Naive B cell (primary cell): ENCODE data around the gene SNF8. TPM values are rescaled to one million over a fixed set of nuclear protein-coding genes. Genes with fewer than 3 reads are reported as not detected.
"Not testable (repeated sequence)": the region's sequence is repeated elsewhere in the genome, so short reads cannot be mapped to it uniquely, and the experiment has no call there.

Experiments used
- ATAC-seq, 2 donors: fragments of 150-1000 bp; cut with Tn5 transposase; 2 replicates each; pipeline ENCODE4 v1.10.0; 2021; ENCODE audit warnings: low read depth in 2 of 2, mild to moderate bottlenecking in 2 of 2, moderate library complexity in 2 of 2
- DNase-seq: peaks from one replicate; pipeline ENCODE4 v3.0.0; 2022
- H3K27ac Mint-ChIP-seq, 6 donors: one replicate each; pipeline ENCODE4 v1.8.0; 2020 to 2022; ENCODE audit warnings: mild to moderate bottlenecking in 6 of 6, mixed read lengths in 6 of 6, moderate library complexity in 5 of 6, inconsistent platforms in 2 of 6
- H3K27me3 Mint-ChIP-seq, 3 donors: one replicate each; pipeline ENCODE4 v1.8.0; 2021 to 2022; ENCODE audit warnings: mixed read lengths in 3 of 3, mild to moderate bottlenecking in 1 of 3
- H3K36me3 Mint-ChIP-seq, 2 donors: one replicate each; pipeline ENCODE4 v1.8.0; 2020 to 2022; ENCODE audit warnings: mixed read lengths in 2 of 2, inconsistent platforms in 1 of 2, mild to moderate bottlenecking in 1 of 2
- H3K4me1 Mint-ChIP-seq, 3 donors: one replicate each; pipeline ENCODE4 v1.8.0; 2020 to 2022; ENCODE audit warnings: mixed read lengths in 3 of 3, inconsistent platforms in 1 of 3, mild to moderate bottlenecking in 1 of 3, moderate library complexity in 1 of 3
- H3K4me3 Mint-ChIP-seq, 8 donors: one replicate each; pipeline ENCODE4 v1.8.0; 2020 to 2022; ENCODE audit warnings: mild to moderate bottlenecking in 8 of 8, mixed read lengths in 8 of 8, moderate library complexity in 8 of 8, inconsistent platforms in 2 of 8
- H3K9me3 Mint-ChIP-seq, 7 donors: one replicate each; pipeline ENCODE4 v1.8.0; 2020 to 2022; ENCODE audit warnings: mixed read lengths in 7 of 7, mild to moderate bottlenecking in 5 of 7, inconsistent platforms in 2 of 7, moderate library complexity in 1 of 7
- polyA plus RNA-seq, 6 donors: library from polyadenylated mRNA; unstranded; fragments of 300-500 nt; fragmentation: Illumina TruSeq; gene quantifications; one replicate each; pipeline ENCODE4 v1.2.3, GENCODE V29; 2021; ENCODE audit warnings: low read depth in 6 of 6

The SNF8 gene
- polyA plus RNA-seq, 6 donors from 2014 or later = 92.4 to 140 (median 108) TPM

DNA sequence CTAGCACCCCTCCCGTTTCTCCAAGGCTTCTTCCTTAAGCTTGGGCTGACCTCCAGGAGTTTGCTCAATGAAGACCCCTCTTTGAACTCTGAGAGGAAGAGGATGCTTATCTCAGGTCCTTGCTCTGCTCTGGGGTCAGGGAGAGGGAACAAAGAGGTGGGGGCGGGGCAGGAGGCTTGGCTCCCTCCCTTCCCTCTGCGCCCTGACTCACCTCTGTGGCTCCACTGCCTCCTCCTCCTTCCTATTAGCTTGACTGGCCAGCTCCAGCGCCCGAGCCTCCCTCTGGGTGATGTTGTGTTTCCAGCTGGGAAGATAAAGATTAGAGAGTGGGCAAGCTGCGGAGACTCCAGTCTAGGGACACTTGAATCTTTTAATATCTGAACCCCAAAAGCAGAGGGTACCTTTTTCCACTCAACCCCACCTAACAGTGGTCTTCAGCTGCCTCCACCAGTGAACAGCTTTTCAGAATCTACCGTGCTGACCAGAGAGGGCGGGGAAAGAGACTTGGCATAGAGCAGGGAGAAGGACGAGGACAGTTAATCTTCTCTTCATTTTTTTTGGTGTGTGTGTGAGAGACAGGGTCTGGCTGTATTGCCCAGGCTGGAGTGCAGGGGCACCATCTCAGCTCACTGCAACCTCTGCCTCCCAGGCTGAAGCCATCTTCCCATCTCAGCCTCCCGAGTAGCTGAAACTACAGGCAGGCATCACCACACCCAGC, 17.0 kb upstream of the SNF8 start:
- Mint-ChIP-seq H3K4me1 (peaks cover 0 to 2% (median 0%) of the 10 kb centered on the region in 3 donors), H3K36me3 (no peaks in the 10 kb centered on the region), H3K27ac (no peak overlapping the region), H3K9me3 (no peaks in the 10 kb centered on the region), H3K27me3 (peaks cover 30 to 55% (median 46%) of the 10 kb centered on the region in 3 donors), H3K4me3 (no peak overlapping the region)
- DNase-seq (no peak), ATAC-seq (no peak)

DNA sequence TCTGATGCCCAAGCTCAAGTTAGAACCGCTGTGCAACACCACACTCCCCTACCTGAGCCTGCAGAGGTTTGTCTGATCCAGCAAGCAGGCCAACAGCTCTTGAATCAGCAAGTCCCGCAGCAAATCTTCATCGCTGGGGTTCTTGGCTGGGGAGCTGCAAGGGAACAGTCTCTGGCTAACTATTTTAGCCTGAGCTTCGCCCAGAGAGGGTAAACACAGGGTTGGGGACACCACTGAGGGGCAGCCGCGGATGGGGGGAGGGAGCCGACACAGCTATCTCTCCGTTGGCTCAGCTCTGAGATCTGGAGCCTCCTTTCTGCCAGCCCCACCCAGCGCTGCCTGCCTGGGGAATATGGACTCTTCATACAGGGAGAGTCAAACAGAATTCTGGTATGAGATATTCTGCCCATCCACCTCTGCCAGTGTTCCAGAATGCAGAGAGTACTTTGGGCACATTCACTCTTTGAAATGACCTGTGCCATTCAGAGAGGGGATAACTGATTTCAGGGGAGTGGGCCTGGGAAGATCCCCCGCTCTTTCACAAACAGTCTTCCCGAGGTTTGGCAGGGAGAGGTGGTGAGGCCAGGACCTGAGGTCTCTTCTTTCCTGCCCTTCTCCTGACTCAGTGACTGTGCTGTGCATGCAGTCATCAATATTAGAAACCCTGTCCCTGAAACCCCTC, 16.3 kb upstream of the SNF8 start:
- peak overlapping the region in 1 of 6 donors; percentile 63 for H3K27ac Mint-ChIP-seq
- no peak for DNase-seq
- no peaks in the 10 kb centered on the region for H3K36me3 Mint-ChIP-seq
- no peak overlapping the region for H3K4me3 Mint-ChIP-seq
- H3K27me3 Mint-ChIP-seq = peaks cover 27 to 54% (median 44%) of the 10 kb centered on the region in 3 donors
- ATAC-seq = no peak
- no peaks in the 10 kb centered on the region for H3K9me3 Mint-ChIP-seq
- peaks cover 0 to 2% (median 0%) of the 10 kb centered on the region in 3 donors for H3K4me1 Mint-ChIP-seq

DNA sequence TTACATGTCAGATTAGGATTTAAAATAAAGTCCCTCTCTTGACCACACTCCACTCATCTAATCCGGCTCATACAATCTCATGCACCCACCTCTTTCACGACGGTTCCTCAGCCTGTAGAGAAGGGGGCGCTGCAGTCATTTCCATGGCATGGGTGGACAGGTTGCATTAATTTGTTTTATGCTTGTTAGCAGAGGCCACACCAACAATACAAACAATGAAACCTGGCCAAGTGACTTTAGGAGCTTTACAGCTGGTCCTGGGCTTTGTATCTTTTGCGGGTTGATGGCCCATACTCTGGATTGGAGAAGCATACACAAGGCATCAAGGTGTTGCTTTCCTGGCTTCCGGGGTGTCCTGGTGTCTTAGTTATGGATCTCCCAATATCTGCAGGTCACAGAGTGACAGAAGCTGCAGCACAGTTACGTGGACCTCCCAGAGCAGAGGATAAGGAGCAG, 9.7 kb upstream of the SNF8 start:
- H3K4me3 Mint-ChIP-seq = peak overlapping the region in 2 of 8 donors; percentile 45 to 71
- DNase-seq (no peak), ATAC-seq (no peak)
- H3K27me3 Mint-ChIP-seq = peaks cover 3 to 13% (median 5%) of the 10 kb centered on the region in 3 donors
- H3K9me3 Mint-ChIP-seq = no peaks in the 10 kb centered on the region
- no peaks in the 10 kb centered on the region for H3K36me3 Mint-ChIP-seq
- peak overlapping the region in 3 of 6 donors; percentile 56 to 76 (median 70) for H3K27ac Mint-ChIP-seq
- H3K4me1 Mint-ChIP-seq = peaks cover 5 to 21% (median 16%) of the 10 kb centered on the region in 3 donors

DNA sequence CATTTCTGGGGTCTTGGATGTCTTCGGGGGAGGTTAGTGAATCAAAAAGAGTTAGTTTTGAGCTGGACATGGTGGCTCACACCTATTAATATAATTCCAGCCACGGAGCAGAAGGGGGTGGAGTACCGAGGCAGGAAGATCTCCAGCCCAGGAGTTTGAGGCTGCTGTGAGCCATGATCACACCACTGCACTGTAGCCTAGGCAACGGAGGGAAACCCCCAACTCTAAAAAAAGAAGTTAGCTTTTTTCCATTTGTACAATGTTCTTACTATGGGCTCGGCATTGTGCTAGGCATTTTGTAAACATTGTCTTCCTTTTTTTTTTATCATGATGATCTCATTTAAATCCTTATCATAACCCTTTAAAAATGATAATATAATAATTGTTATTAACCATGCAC, 8.3 kb upstream of the SNF8 start:
- peak; percentile 96 to 97 for ATAC-seq

DNA sequence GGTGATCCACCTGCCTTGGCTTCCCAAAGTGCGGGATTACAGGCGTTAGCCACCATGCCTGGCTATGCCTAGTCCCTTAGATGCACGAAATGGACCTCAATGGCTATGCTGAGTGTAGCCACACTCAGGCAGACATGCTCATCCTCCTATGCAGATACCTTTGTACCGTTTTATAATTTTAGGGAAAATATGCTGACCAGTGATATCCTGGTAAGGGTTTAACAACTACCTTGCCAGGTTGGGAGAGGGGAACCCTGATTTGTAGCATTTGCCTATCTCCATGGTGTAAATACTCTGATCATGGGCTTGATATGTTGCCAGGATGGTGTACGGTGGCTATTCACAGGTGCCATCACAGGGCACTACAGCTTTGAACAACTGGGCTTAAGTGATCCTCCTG, 6.9 kb upstream of the SNF8 start:
- H3K27me3 Mint-ChIP-seq = peaks cover 0 to 9% (median 7%) of the 10 kb centered on the region in 3 donors
- ATAC-seq (no peak), DNase-seq (no peak)
- H3K4me3 Mint-ChIP-seq = no peak overlapping the region
- peaks cover 5 to 21% (median 16%) of the 10 kb centered on the region in 3 donors for H3K4me1 Mint-ChIP-seq
- peaks cover 0 to 5% (median 0%) of the 10 kb centered on the region in 7 donors for H3K9me3 Mint-ChIP-seq
- peak overlapping the region in 3 of 6 donors; percentile 8 to 67 (median 47) for H3K27ac Mint-ChIP-seq
- H3K36me3 Mint-ChIP-seq = peaks cover 0 to 8% of the 10 kb centered on the region in 2 donors

More for the DNA sequence above, 8.3 kb upstream of the SNF8 start:
- peak overlapping the region; percentile 17 to 88 (median 55) for H3K4me3 Mint-ChIP-seq
- H3K4me1 Mint-ChIP-seq = peaks cover 5 to 21% (median 16%) of the 10 kb centered on the region in 3 donors
- peak overlapping the region in 5 of 6 donors; percentile 80 to 97 (median 84) for H3K27ac Mint-ChIP-seq
- DNase-seq = peak; percentile 61
- H3K27me3 Mint-ChIP-seq = peaks cover 0 to 6% (median 4%) of the 10 kb centered on the region in 3 donors
- H3K36me3 Mint-ChIP-seq = peaks cover 0 to 3% of the 10 kb centered on the region in 2 donors
- H3K9me3 Mint-ChIP-seq = peaks cover 0 to 2% (median 0%) of the 10 kb centered on the region in 7 donors

DNA sequence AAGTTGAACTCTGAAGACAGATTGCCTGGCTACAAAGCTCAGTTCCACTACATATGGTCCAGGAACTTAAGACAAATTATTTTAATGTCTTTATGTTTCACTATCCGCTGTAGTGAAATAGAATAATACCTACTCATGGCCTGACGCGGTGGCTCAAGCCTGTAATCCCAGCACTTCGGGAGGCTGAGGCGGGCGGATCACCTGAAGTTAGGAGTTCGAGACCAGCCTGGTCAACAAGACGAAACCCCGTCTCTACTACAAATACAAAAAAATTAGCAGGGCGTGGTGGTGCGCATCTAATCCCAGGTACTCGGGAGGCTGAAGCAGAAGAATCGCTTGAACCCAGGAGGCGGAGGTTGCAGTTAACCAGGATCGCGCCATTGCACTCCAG, 614 bp upstream of the SNF8 start:
- not testable (repeated sequence) for H3K9me3 Mint-ChIP-seq, H3K27me3 Mint-ChIP-seq, DNase-seq, H3K36me3 Mint-ChIP-seq
- peak overlapping the region; percentile 27 to 98 (median 96) for H3K27ac Mint-ChIP-seq
- peak in 1 of 2 donors; percentile 1 for ATAC-seq
- H3K4me1 Mint-ChIP-seq = peaks cover 8 to 28% (median 12%) of the 10 kb centered on the region in 3 donors
- H3K4me3 Mint-ChIP-seq = peak overlapping the region; percentile 93 to 98 (median 96)

DNA sequence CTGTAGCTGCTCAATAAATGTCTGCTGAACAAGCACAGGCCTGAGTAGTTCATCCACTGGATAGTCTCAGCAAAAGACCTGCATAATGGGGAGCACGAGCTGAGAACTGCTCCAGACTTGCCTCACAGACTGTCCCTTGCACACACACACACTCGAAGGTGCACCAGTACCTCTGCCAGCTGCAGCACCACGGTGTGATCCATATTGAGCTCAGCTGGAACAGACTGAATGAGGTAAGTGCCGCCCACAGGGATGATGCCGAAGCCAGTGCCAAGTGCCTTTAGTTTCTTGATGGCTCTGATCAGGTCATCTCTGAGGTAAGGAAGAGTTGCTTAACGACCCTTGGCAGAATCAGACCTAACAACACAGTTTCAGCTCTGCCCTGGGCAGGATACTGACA, 11.6 kb downstream of the SNF8 start:
- no peaks in the 10 kb centered on the region for H3K27me3 Mint-ChIP-seq
- no peaks in the 10 kb centered on the region for H3K9me3 Mint-ChIP-seq
- H3K4me1 Mint-ChIP-seq = peaks cover 4 to 17% (median 10%) of the 10 kb centered on the region in 3 donors
- no peak overlapping the region for H3K4me3 Mint-ChIP-seq
- H3K27ac Mint-ChIP-seq = peak overlapping the region in 2 of 6 donors; percentile 50 to 54
- peaks cover 18 to 26% of the 10 kb centered on the region in 2 donors for H3K36me3 Mint-ChIP-seq
- ATAC-seq = no peak
- no peak for DNase-seq

DNA sequence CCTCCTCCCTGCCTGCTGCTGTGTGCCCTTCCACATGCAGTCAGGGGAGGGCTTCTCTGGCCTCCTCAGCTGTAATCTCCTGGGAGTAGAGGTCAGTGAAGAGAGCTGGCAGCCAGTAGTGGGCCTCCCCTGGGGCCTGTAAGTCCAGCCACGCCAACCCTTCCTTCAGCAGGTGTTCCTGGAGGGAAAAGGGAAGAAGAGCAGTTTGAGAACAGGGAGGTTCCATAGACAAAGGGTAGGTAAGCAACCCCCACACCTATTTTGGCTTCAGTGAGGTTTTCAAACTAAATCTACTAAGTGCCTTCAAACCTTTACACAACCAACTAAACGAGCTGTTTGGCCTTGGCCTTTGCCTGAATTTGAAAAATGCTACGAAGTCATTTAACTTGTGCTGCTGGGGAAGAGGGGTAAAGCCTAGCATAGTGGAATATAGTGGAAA, 14.2 kb downstream of the SNF8 start:
- H3K36me3 Mint-ChIP-seq = peaks cover 15 to 24% of the 10 kb centered on the region in 2 donors
- H3K27me3 Mint-ChIP-seq = no peaks in the 10 kb centered on the region
- H3K4me3 Mint-ChIP-seq = no peak overlapping the region
- H3K27ac Mint-ChIP-seq = peak overlapping the region in 3 of 6 donors; percentile 21 to 44 (median 42)
- no peak for DNase-seq
- H3K4me1 Mint-ChIP-seq = peaks cover 10 to 18% (median 13%) of the 10 kb centered on the region in 3 donors
- no peak for ATAC-seq
- H3K9me3 Mint-ChIP-seq = no peaks in the 10 kb centered on the region

DNA sequence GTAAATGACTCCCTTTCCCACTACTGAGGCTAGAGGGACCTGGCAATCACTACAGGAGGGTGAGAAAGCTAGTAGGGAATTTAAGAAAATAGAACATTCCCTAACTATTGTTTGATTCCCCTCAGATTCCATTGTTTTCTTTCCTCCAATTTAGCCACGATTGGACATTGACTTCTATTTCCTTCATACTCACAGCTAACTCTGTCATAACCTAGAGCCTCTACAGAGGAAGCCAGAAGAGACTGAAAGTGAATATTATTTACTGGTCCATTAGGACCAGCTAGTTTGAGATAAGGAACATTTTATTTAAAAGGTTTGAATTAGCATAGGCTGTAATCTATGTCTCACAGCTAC, 14.9 kb downstream of the SNF8 start:
- peak overlapping the region in 4 of 6 donors; percentile 21 to 65 (median 28) for H3K27ac Mint-ChIP-seq
- DNase-seq = no peak
- no peak overlapping the region for H3K4me3 Mint-ChIP-seq
- no peak for ATAC-seq
- H3K36me3 Mint-ChIP-seq = peaks cover 15 to 24% of the 10 kb centered on the region in 2 donors
- H3K27me3 Mint-ChIP-seq = no peaks in the 10 kb centered on the region
- H3K4me1 Mint-ChIP-seq = peaks cover 10 to 18% (median 13%) of the 10 kb centered on the region in 3 donors
- no peaks in the 10 kb centered on the region for H3K9me3 Mint-ChIP-seq

DNA sequence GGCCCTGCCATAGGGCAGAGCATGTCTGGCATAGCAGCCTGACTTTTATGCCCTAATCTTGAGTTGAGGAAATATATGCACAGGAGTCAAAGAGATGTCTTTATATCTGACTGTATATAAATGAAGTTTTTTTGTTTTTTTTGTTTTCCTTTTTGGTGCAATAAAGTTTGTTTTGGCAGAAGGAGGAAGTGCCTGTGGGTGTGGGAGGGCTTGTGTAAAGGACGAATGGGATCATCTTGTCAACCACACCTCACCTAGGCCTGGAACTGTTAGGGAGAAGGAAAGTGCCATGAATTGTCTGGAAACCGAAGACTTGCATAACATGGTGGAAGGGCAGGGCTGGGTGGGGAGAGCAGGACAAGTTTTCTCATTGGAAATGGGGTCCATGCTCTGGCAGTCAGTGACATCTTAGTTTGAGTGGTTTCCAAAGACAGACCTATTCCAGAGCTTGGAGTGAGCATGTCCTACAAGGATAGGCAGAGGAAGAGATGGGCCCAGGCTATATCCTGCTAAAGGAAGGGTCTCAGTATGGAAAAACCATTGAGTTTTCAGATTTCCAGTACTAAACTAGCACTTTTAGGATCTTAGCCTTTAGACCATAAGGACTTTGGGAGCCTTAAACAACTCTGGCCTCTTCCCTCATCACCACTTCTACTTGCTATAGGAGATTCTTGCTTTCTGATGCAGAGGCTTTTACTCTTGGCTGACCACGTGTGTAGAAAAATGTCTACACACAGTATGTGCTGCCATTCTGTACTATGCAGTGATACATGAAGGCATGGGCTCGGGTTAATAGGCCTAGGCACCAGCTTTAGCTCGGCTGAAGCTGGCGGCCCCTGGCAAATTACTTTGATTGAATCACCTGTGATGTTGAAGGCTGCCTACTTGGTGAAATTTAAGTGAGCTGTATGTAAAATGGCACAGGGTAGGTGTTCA, 15.5 kb downstream of the SNF8 start:
- ATAC-seq = no peak
- Mint-ChIP-seq H3K9me3 (no peaks in the 10 kb centered on the region), H3K27ac (peak overlapping the region in 5 of 6 donors; percentile 25 to 76 (median 48)), H3K36me3 (peaks cover 15 to 24% of the 10 kb centered on the region in 2 donors), H3K27me3 (no peaks in the 10 kb centered on the region), H3K4me3 (peak overlapping the region in 2 of 8 donors; percentile 17 to 61), H3K4me1 (peaks cover 10 to 18% (median 13%) of the 10 kb centered on the region in 3 donors)
- no peak for DNase-seq

DNA sequence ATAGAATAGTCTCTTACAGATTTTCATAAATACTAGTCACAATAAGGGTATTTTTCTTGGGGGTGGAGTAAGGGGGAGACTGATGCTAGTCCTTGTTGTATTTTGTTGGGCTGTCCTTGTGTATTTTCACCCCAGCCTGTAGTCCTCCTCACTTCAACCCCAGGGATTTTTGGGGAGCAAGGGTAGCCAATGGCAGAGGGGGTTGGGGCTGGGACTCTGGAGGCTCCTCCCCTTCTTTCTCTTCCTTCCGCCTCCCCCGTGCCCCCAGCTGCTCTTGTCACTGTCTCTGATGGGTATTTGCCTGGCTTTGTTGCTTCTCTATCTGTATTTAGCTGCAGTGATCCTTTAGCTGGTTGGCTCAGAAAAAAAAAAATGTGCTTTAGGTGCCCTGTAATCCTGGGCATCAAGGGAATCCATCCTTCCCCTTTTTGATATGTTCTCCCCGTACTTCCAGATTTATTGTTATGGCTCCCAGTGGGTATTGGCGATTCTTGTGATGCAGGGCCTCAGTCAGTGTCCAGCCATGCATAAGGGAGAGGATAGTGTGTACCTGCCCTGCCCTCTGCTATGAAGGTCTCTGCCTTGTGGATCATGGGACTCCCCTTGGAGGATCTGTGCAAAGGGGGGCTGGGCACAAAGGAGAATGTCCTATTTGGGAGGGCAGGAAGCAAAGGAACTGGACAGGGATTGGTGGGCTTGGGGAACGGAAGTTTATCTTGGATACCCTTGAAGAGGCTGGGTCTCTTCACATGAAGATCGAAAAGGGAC, 16.5 kb downstream of the SNF8 start:
- ATAC-seq (no peak), DNase-seq (no peak)
- peak overlapping the region in 3 of 6 donors; percentile 35 to 74 (median 68) for H3K27ac Mint-ChIP-seq
- no peaks in the 10 kb centered on the region for H3K9me3 Mint-ChIP-seq
- no peaks in the 10 kb centered on the region for H3K27me3 Mint-ChIP-seq
- H3K4me3 Mint-ChIP-seq = no peak overlapping the region
- H3K36me3 Mint-ChIP-seq = peaks cover 15 to 24% of the 10 kb centered on the region in 2 donors
- H3K4me1 Mint-ChIP-seq = peaks cover 10 to 18% (median 13%) of the 10 kb centered on the region in 3 donors

DNA sequence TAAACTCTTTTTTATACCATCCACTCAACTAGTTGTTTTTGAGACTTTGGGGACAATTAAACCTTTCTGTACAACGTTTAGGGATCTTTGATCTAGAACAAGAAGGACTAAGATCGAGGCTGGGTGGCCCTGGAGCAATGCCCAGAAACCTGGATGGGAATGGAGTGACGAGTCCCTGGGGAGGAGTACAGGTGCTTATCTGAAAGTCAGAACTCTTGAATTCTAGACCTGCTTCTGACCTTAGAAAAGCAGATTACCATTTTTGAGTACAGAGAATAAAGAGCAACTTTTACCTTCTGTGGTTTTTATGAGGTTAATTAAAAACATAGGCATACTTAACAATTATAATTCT, 18.7 kb downstream of the SNF8 start:
- no peaks in the 10 kb centered on the region for H3K27me3 Mint-ChIP-seq
- ATAC-seq (no peak), DNase-seq (no peak)
- H3K27ac Mint-ChIP-seq = peak overlapping the region in 2 of 6 donors; percentile 5 to 29
- H3K4me3 Mint-ChIP-seq = no peak overlapping the region
- H3K4me1 Mint-ChIP-seq = peaks cover 10 to 19% (median 13%) of the 10 kb centered on the region in 3 donors
- peaks cover 11 to 25% of the 10 kb centered on the region in 2 donors for H3K36me3 Mint-ChIP-seq
- no peaks in the 10 kb centered on the region for H3K9me3 Mint-ChIP-seq
